Measurements from ENCODE around the gene MCM9. TPM values are rescaled to one million over a fixed set of nuclear protein-coding genes. Genes with fewer than 3 reads are reported as not detected.

The MCM9 gene
- total RNA-seq, 2 donors from 2014 or later: 9.9 to 33.9 TPM

- ATAC-seq (no peak), DNase-seq (no peak)
- intact Hi-C loops (cut with DNase I): no loop called here
- no peaks in the 10 kb centered on the region for H3K9me3 ChIP-seq
- peak overlapping the region; percentile 6 to 97 (median 88) for H3K27ac ChIP-seq
- TF ChIP-seq POLR2A (IDR thresholded peaks at IDR 0.05): no peak
- no peak overlapping the region for H3K4me3 ChIP-seq
- H3K4me1 ChIP-seq: peaks cover 21% of the 10 kb centered on the region
- 25 to 26% methylated on average over 6 of the region's 6 CpGs for whole genome bisulfite sequencing, 2 donors
- H3K27me3 ChIP-seq: no peaks in the 10 kb centered on the region
- no peaks in the 10 kb centered on the region for H3K36me3 ChIP-seq (replicated peaks in 1 of 2; ENCODE audit: insufficient read depth in 1 of 2, low read depth in 2 of 2)
These were observed 42.5 kb downstream of the MCM9 start for GRCh38 chr6:118892355-118892991.

DNA sequence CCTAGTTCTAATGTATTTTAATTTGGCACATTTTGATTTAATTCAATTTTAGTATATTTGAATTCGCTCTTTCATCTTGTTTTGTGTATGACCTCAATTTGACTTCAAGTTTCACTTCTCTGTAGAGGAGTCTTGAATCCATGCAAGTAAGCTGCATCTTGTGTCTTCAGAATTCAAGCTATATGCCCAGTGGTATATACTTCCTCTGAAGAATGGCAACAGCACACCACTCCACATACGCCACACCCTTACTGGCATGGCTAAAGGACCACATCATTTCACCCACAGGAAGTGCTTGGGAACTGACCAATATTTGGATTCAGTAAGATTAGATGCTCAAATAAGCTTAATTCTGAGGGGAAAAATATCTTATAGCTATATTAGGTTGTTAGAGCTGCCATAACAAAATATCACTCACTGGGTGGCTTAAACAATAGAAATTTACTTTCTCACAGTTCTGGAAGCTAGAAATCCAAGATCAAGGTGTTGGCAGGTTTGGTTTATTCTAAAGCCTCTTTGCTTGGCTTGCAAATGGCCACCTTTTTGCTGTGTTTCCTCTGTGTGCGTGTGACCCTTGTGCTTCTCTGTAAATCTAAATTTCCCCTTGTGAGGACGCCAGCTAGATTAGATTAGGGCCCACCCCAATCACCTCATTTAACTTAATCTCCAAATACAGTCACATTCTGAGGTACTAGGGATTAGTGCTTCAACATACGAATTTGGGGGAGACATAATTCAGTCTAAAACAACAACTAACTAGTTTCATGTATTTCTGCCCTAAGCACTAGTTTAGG, 43.8 kb downstream of the MCM9 start:
- Histone ChIP-seq H3K27ac (no peak overlapping the region), H3K9me3 (no peaks in the 10 kb centered on the region), H3K36me3 (replicated peaks in 1 of 2; ENCODE audit: insufficient read depth in 1 of 2, low read depth in 2 of 2) (no peaks in the 10 kb centered on the region), H3K4me1 (peaks cover 19% of the 10 kb centered on the region), H3K27me3 (no peaks in the 10 kb centered on the region), H3K4me3 (no peak overlapping the region)
- intact Hi-C loops (cut with DNase I): no loop called here
- 85 to 87% methylated on average over 5 of the region's 5 CpGs for WGBS, 2 donors
- no peak for TF ChIP-seq POLR2A (IDR thresholded peaks at IDR 0.05)
- TF ChIP-seq CTCF (IDR thresholded peaks at IDR 0.05): no peak
- DNase-seq (no peak), ATAC-seq (no peak)

DNA sequence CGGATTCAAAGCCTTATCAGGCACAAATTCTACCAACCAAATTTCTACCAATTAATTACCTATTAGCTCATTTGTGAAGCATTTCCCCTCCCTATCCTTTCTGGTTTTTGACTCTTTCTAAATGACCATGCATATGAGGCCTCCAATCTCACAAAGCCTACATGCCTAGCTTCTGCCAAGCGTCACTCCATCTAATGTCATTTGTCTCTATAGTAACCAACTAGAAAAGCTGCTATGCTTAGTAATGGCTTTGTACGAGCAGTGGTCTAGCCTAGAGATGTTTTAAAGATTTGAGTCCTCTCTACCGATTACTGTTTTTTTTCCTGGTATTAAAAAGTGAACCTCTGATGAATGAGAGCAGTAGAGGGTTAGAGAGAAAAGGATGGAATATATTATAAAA, 45.8 kb downstream of the MCM9 start:
- ATAC-seq (no peak), DNase-seq (no peak)
- Histone ChIP-seq H3K9me3 (no peaks in the 10 kb centered on the region), H3K4me1 (peaks cover 23% of the 10 kb centered on the region), H3K27ac (no peak overlapping the region), H3K36me3 (replicated peaks in 1 of 2; ENCODE audit: insufficient read depth in 1 of 2, low read depth in 2 of 2) (no peaks in the 10 kb centered on the region), H3K27me3 (no peaks in the 10 kb centered on the region), H3K4me3 (no peak overlapping the region)
- WGBS, 2 donors: 84 to 86% methylated on average over 4 of the region's 4 CpGs
- TF ChIP-seq POLR2A (IDR thresholded peaks at IDR 0.05): no peak
- TF ChIP-seq CTCF (IDR thresholded peaks at IDR 0.05): no peak
- intact Hi-C loops (cut with DNase I): no loop called here

GRCh38 chr6:118886641-118887040, 48.3 kb downstream of the MCM9 start:
- no peak for DNase-seq
- no peak for ATAC-seq
- Histone ChIP-seq H3K9me3 (no peaks in the 10 kb centered on the region), H3K27ac (no peak overlapping the region), H3K4me3 (no peak overlapping the region), H3K36me3 (replicated peaks in 1 of 2; ENCODE audit: insufficient read depth in 1 of 2, low read depth in 2 of 2) (no peaks in the 10 kb centered on the region), H3K4me1 (peaks cover 10% of the 10 kb centered on the region), H3K27me3 (no peaks in the 10 kb centered on the region)
- WGBS, 2 donors: 79 to 84% methylated on average over 6 of the region's 6 CpGs
- intact Hi-C loops (cut with DNase I): no loop called here
- no peak for TF ChIP-seq CTCF (IDR thresholded peaks at IDR 0.05)
- no peak for TF ChIP-seq POLR2A (IDR thresholded peaks at IDR 0.05)

DNA sequence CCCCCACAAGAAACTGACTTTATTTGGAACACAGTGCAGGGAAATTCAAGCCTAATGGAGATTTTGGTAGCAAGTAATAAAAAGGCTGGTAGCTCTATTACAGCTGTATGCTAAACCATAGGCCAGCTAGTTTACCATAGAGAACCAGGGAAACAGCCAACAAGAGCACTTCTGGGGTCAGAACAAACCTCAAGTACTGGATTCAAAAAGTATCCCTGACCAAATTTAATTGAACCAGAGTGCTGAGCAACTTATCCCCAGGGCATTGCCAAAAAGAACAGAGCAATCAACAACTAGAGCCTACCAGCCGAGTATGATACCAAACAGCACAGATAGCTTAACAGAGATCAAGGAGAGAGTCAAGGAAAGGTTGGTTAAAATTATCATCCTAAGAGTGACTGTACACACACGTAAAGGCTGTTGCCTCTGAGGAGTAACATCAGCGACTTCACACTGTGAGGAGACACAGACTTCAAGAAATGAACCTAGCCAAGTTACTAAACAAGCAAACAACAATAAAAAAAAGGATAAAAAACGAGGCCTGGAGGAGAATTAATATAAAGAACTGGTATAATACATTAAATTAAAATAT, 52.5 kb downstream of the MCM9 start:
- H3K36me3 ChIP-seq (replicated peaks in 1 of 2; ENCODE audit: insufficient read depth in 1 of 2, low read depth in 2 of 2): no peaks in the 10 kb centered on the region
- TF ChIP-seq POLR2A (IDR thresholded peaks at IDR 0.05) (no peak), CTCF (IDR thresholded peaks at IDR 0.05) (no peak)
- WGBS, 2 donors: 90 to 91% methylated on average over 4 of the region's 4 CpGs
- no peaks in the 10 kb centered on the region for H3K27me3 ChIP-seq
- DNase-seq (no peak), ATAC-seq (no peak)
- no peak overlapping the region for H3K4me3 ChIP-seq
- H3K9me3 ChIP-seq: no peaks in the 10 kb centered on the region
- intact Hi-C loops (cut with DNase I): no loop called here
- H3K4me1 ChIP-seq: peaks cover 7% of the 10 kb centered on the region
- no peak overlapping the region for H3K27ac ChIP-seq

Measured in body of pancreas (tissue), 4 donors.